Ovary (tissue), 9 donors: ENCODE measurements around the gene KRT76. TPM values are rescaled to one million over a fixed set of nuclear protein-coding genes. Genes with fewer than 3 reads are reported as not detected.

Experiments
- DNase-seq, 5 donors: peaks; one replicate each; pipeline ENCODE4 v3.0.0-alpha.2; 2019 to 2020
- H3K27ac ChIP-seq, 2 donors: fragments of 200-600 bp; one replicate each; pipeline versions ENCODE4 v1.5.1 to v1.8.0; 2019 to 2022
- H3K27me3 ChIP-seq: fragments of 200-600 bp; one replicate; pipeline ENCODE4 v1.8.0; 2022
- H3K36me3 ChIP-seq: fragments of 200-600 bp; sonication (generic); one replicate; pipeline ENCODE4 v1.5.1; 2019
- H3K4me1 ChIP-seq: one replicate; pipeline ENCODE4 v1.8.1; 2013; ENCODE audit warnings: mild to moderate bottlenecking, moderate library complexity; ENCODE audit not compliant: insufficient read depth
- H3K4me3 ChIP-seq: fragments of 200-600 bp; sonication (generic); one replicate; pipeline ENCODE4 v1.5.1; 2017
- H3K9me3 ChIP-seq, 2 donors: fragments of 200-600 bp in 1 of 2; sonication (generic) in 1 of 2; one replicate each; pipeline versions ENCODE4 v1.5.1 to v1.8.1; 2013 to 2019; ENCODE audit warnings: mild to moderate bottlenecking in 1 of 2, moderate library complexity in 1 of 2
- EP300 ChIP-seq: sonication (generic); formaldehyde crosslinking; IDR thresholded peaks from one replicate; pipeline ENCODE4 v1.6.1; 2017; ENCODE audit warnings: antibody characterized with exemption
- POLR2A ChIP-seq: fragments of 450-650 bp; IDR thresholded peaks from one replicate; pipeline ENCODE4 v1.6.1; 2017; ENCODE audit warnings: antibody characterized with exemption, mild to moderate bottlenecking, moderate library complexity
- WGBS, 3 donors: extraction: QIAGEN DNeasy Blood & Tissue Kit in 1 of 3; methylation state at CpG; one replicate each; pipeline versions ENCODE4 v1.1.5 to v1.1.7; 2013 to 2017; 5-methylcytosine and 5-hydroxymethylcytosine counted together
- intact Hi-C, 4 donors: fragments of 100-400 bp; cut with DNase I; formaldehyde crosslinking; loops; one replicate each; pipeline versions ENCODE4 v1.11.0 to v1.15.1; 2022 to 2023
- polyA plus RNA-seq, 2 donors: library from polyadenylated mRNA; stranded (reverse); fragments of 200-250 nt in 1 of 2; fragments of 350-450 nt in 1 of 2; fragmentation: Illumina TruSeq in 1 of 2; extraction: RNeasy Lipid Tissue Mini Kit (QIAGEN cat#74804) in 1 of 2; gene quantifications; one replicate each; pipeline ENCODE4 v1.2.3, GENCODE V29; 2013 to 2014
- total RNA-seq, 7 donors: library from RNA; depleted of rRNA in 2 of 7; stranded (reverse); fragments of >200 nt in 2 of 7; fragmentation: NEBNext Ultra II Directional in 3 of 7; extraction: Animal tissue kit (Norgen Biotek cat#: 25700) in 3 of 7; gene quantifications; one replicate each; pipeline versions ENCODE4 v1.1.0 to v1.2.4, GENCODE V29; 2016 to 2023
- TF ChIP-seq, protein P1 (sequence below), 3 donors: fragments of 450-650 bp in 2 of 3; fragments of 200-600 bp in 1 of 3; IDR thresholded peaks; one replicate each; pipeline versions ENCODE4 v1.5.1 to v1.8.0; 2016 to 2022; ENCODE audit warnings: antibody characterized with exemption in 3 of 3, mild to moderate bottlenecking in 1 of 3
- donor health status: DM: no; HTN: no; CAD: no; lungs with moderate emphysema.
- donor health status: DM: no; HTN: no; CAD: no.
- donor health status: Bipolar disorder and iron deficiency.
- donor health status: DM: yes; HTN: yes; CAD: no.
- donor health status: DM: no; HTN: no; CAD: no.
- donor health status: DM: yes; HTN: yes; CAD: no.

The KRT76 gene
- total and polyA plus RNA-seq, 9 donors = not detected

DNA sequence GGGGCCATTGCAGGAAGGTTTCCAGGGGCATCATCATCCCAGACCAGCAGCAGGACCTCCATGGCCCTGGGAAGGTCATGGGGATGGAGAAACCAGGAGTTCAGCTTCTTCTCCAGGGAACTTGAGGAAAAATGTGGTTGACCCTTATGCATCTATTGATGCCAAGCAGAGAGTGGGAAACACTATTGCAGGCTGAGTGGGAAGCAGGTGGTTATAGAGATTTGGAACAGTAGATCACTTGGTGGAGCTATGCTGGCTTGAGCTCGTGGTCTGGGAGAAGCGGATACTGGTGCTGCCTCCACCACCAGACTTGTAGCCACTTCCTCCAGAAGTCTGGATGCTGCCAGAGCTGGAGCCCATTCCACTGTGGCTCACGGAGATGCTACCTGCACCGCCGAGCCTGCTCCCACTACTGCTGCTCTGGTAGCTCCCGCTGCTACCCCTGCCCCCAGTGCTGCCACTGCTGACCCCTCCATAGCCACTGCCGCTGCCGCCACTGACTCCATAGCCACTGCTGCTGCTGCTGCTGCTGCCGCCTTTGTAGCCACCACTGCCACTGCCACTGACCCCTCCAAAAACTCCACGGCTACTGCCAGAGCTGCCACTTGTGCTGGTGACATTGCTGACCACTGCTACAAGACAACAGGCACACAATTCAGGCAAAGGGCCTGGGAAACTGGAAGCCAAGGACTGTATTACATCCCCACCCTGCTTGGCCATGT lies 8.5 kb downstream of the KRT76 start:
- H3K9me3 ChIP-seq = no peaks in the 10 kb centered on the region
- H3K4me1 ChIP-seq = no peaks in the 10 kb centered on the region
- no peaks in the 10 kb centered on the region for H3K27me3 ChIP-seq
- WGBS, 3 donors = 80 to 86% (median 84%) methylated on average over 10 of the region's 10 CpGs
- intact Hi-C loops = no loop called here
- no peak overlapping the region for H3K4me3 ChIP-seq
- no peaks in the 10 kb centered on the region for H3K36me3 ChIP-seq
- H3K27ac ChIP-seq = no peak overlapping the region
- DNase-seq = no peak
- no peak for TF ChIP-seq POLR2A
- TF ChIP-seq EP300 = no peak
- TF ChIP-seq, protein P1, sequence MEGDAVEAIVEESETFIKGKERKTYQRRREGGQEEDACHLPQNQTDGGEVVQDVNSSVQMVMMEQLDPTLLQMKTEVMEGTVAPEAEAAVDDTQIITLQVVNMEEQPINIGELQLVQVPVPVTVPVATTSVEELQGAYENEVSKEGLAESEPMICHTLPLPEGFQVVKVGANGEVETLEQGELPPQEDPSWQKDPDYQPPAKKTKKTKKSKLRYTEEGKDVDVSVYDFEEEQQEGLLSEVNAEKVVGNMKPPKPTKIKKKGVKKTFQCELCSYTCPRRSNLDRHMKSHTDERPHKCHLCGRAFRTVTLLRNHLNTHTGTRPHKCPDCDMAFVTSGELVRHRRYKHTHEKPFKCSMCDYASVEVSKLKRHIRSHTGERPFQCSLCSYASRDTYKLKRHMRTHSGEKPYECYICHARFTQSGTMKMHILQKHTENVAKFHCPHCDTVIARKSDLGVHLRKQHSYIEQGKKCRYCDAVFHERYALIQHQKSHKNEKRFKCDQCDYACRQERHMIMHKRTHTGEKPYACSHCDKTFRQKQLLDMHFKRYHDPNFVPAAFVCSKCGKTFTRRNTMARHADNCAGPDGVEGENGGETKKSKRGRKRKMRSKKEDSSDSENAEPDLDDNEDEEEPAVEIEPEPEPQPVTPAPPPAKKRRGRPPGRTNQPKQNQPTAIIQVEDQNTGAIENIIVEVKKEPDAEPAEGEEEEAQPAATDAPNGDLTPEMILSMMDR (IDR thresholded peaks at IDR 0.05) = no peak

DNA sequence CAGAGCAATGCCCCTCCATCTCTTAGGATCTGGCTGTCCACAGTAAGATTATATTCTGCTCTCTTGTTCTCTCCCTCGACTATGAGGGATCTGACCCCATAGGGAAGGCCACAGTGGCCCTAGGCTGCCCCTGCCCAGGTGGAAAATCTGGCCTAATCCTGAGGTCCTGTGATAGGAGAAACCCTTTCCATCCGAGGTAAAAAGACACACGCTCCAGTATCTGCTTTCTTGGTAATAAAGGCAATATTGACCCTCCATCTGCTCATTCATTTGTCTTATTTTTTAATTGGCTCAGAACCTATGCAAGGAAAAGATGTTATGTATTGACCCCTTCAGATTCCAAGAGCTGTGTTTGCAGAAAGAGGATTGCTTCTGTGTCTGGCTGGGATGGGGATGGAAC lies 9.7 kb downstream of the KRT76 start:
- intact Hi-C loops = no loop called here
- TF ChIP-seq, protein P1 (IDR thresholded peaks at IDR 0.05) = no peak
- no peak for TF ChIP-seq EP300
- TF ChIP-seq POLR2A = no peak

DNA sequence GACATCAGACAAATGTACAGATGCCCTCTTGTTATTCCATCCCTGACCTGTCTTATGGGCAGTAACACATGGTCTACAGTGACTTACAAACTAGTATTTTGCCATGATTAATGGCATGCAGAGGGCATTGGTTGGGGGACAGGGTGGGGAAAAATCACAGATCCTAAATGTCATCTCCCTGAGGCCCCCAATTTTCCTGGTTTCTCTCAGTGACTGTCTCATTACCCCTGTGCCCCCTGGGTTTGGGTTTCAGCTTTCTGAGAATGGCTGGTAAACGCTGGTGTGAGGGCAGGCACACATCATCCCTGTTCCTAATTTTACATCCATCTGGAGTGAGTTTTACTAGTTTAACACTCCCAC lies 10.1 kb downstream of the KRT76 start:
- Histone ChIP-seq H3K36me3 (no peaks in the 10 kb centered on the region), H3K4me1 (no peaks in the 10 kb centered on the region), H3K9me3 (no peaks in the 10 kb centered on the region), H3K27me3 (no peaks in the 10 kb centered on the region), H3K27ac (no peak overlapping the region), H3K4me3 (no peak overlapping the region)
- intact Hi-C loops = no loop called here
- WGBS, 3 donors = 70 to 77% (median 76%) methylated on average over 1 of the region's 1 CpG
- no peak for DNase-seq
- TF ChIP-seq, protein P1 (IDR thresholded peaks at IDR 0.05) = no peak
- no peak for TF ChIP-seq POLR2A
- no peak for TF ChIP-seq EP300

More for the DNA sequence above, 9.7 kb downstream of the KRT76 start:
- Histone ChIP-seq H3K4me1 (no peaks in the 10 kb centered on the region), H3K4me3 (no peak overlapping the region), H3K9me3 (no peaks in the 10 kb centered on the region), H3K36me3 (no peaks in the 10 kb centered on the region), H3K27ac (no peak overlapping the region), H3K27me3 (no peaks in the 10 kb centered on the region)
- WGBS, 3 donors = 38 to 56% (median 39%) methylated on average over 3 of the region's 3 CpGs
- DNase-seq = no peak

DNA sequence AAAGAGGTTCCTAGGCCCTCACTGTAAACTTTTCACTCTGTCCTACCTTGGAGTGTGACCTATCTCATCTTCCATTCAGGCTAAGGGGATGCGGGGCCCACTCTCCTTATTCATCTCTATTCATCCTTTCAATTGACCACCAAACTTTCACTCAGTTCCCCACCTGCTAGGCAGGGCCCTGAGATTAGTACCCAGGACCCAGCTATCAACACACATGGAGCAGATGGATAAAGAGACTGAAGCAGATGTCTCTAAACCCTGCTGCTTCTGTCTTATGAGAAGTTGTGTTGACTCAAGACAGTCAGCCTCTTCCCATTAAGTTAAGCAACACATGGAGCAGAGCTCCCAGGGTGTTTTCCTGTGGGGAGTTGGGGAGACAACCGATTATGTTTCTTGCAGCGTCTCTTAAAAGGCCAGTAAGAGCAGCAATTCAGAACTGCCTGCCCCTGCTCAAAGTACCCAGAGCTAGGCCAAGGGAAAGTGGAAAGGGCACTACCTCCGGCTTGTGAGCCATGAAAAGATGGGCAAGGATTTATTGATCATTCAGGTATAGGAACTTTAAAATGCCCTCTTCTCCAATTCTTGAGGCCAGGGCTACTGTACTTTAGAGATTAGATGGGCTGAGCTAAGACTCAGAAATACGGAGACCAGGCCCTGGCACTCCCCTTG lies 10.7 kb downstream of the KRT76 start:
- Histone ChIP-seq H3K4me1 (no peaks in the 10 kb centered on the region), H3K27me3 (no peaks in the 10 kb centered on the region), H3K4me3 (no peak overlapping the region), H3K9me3 (no peaks in the 10 kb centered on the region), H3K27ac (no peak overlapping the region), H3K36me3 (no peaks in the 10 kb centered on the region)
- intact Hi-C loops = no loop called here
- TF ChIP-seq EP300 (no peak), POLR2A (no peak)
- TF ChIP-seq, protein P1 (IDR thresholded peaks at IDR 0.05) = no peak
- WGBS, 3 donors = 79 to 91% (median 85%) methylated on average over 5 of the region's 5 CpGs
- DNase-seq = no peak
